ENCODE results near the gene MUL1. TPM values are rescaled to one million over a fixed set of nuclear protein-coding genes. Genes with fewer than 3 reads are reported as not detected.

Gene MUL1
- total RNA-seq, 1 donor from 2014 or later, result 45.0 TPM

DNA sequence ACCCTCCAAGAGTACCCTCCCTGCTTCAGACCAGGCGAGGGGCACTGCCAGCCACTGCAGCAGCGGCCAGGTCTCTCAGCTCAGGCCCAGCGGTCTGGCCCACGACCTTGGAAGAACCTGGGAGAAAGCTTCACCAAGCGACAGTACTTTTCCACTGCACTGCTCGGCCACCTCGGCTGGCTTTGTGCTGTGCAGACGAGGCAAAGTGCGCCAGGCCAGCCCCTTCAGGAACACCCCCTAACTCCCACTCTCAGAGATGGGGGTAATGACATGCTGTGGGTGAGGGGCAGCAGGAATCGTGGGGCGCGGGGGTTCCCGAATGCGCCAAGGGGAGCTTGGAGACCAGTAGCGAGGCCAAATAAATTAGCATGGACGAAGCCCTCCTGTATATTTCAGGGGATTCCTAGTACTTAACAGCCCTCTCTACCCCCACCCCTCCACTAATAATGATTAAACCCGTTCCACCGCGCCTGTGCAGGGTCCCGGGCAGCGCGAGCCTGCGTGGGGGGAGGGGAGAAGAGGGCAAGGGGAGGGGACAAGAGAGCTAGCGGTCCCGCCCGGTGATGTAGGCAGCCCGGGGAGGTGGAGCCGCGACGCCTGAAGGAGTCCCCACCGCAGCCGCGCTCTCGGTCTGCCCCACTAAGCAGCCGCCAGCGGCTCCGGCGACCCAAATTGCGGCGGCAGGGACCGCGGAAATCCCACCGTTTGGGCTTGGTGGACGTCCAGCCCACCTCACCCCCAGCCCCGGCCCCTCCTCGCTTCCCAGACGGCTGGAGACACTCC, 44.2 kb upstream of the MUL1 start, which contains the start of gene FAM43B:
FAM43B (plus strand) TSS at position 629 of the 783 bp plus-strand sequence. CDS start 401 bp downstream, outside the sequence.
- no peak for TF ChIP-seq CTCF (IDR thresholded peaks at IDR 0.05; ENCODE audit: borderline replicate concordance)
- Histone ChIP-seq H3K27me3 (ENCODE audit: low read depth) (peaks cover 80% of the 10 kb centered on the region), H3K27ac (replicated peaks) (peak within 1 kb of the TSS; percentile 71), H3K4me1 (peaks cover 49% of the 10 kb centered on the region), H3K9me3 (replicated peaks) (no peaks in the 10 kb centered on the region), H3K36me3 (no peaks in the 10 kb centered on the region), H3K4me3 (peak within 1 kb of the TSS; percentile 67)
- DNase-seq, result peak; percentile 87
- intact Hi-C loops (cut with micrococcal nuclease), result no loop called here

- no peak for TF ChIP-seq CTCF (IDR thresholded peaks at IDR 0.05; ENCODE audit: borderline replicate concordance)
- no peak for DNase-seq
- peaks cover 88% of the 10 kb centered on the region for H3K27me3 ChIP-seq (ENCODE audit: low read depth)
- intact Hi-C loops (cut with micrococcal nuclease), result no loop called here
- peak overlapping the region; percentile 71 for H3K27ac ChIP-seq (replicated peaks)
- peaks cover 49% of the 10 kb centered on the region for H3K4me1 ChIP-seq
- no peaks in the 10 kb centered on the region for H3K36me3 ChIP-seq
- H3K4me3 ChIP-seq, result peak overlapping the region; percentile 67
- H3K9me3 ChIP-seq (replicated peaks), result no peaks in the 10 kb centered on the region
These were observed 43.2 kb upstream of the MUL1 start for GRCh38 chr1:20551161-20551560.

DNA sequence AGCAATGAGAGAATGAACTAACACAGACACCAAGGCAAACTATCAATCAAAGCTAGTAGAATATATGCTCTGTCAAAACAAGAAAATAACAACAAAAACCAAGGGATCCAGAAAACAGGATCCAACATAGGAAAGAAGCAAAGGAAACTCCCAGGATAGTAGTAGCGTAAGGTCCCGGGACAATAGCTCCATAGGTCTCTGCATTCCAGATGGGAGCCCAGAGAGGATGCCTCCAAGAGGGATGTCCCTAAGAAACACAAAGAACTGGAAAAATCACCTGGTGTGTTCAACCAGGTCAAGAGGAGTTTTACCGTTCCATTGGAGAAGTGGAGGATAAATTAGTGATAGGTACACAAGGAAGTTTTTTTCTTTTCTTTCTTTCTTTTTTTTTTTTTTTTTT, 38.7 kb upstream of the MUL1 start:
- no peaks in the 10 kb centered on the region for H3K9me3 ChIP-seq (replicated peaks)

DNA sequence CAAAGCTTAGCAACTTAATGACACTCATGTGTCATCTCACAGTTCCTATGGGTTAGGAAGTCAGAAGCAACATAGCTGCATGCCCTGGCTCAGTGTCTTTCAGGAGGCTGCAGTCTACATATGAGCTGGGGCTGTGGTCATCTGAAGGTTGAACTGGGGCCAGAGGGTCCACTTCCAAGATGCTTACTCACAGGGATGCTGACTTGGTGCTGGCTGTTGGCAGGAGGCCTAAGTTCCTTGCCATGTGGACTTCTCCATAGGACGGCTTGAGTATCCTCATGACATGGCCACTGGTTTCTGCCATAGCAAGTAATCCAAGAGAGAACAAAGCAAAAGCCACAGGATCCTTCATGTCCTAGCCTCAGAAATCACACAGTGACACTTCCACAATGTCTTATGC, 32.3 kb upstream of the MUL1 start:
- TF ChIP-seq CTCF (IDR thresholded peaks at IDR 0.05; ENCODE audit: borderline replicate concordance), result no peak
- no peaks in the 10 kb centered on the region for H3K9me3 ChIP-seq (replicated peaks)
- intact Hi-C loops (cut with micrococcal nuclease), result no loop called here
- no peaks in the 10 kb centered on the region for H3K4me1 ChIP-seq
- no peak for DNase-seq
- no peak overlapping the region for H3K4me3 ChIP-seq
- peaks cover 48% of the 10 kb centered on the region for H3K27me3 ChIP-seq (ENCODE audit: low read depth)
- no peaks in the 10 kb centered on the region for H3K36me3 ChIP-seq
- no peak overlapping the region for H3K27ac ChIP-seq (replicated peaks)

More for the DNA sequence above, 38.7 kb upstream of the MUL1 start:
- Histone ChIP-seq H3K4me3 (no peak overlapping the region), H3K27me3 (ENCODE audit: low read depth) (peaks cover 94% of the 10 kb centered on the region), H3K36me3 (no peaks in the 10 kb centered on the region), H3K27ac (replicated peaks) (no peak overlapping the region), H3K4me1 (peaks cover 8% of the 10 kb centered on the region)
- intact Hi-C loops (cut with micrococcal nuclease), result no loop called here
- no peak for DNase-seq
- no peak for TF ChIP-seq CTCF (IDR thresholded peaks at IDR 0.05; ENCODE audit: borderline replicate concordance)

DNA sequence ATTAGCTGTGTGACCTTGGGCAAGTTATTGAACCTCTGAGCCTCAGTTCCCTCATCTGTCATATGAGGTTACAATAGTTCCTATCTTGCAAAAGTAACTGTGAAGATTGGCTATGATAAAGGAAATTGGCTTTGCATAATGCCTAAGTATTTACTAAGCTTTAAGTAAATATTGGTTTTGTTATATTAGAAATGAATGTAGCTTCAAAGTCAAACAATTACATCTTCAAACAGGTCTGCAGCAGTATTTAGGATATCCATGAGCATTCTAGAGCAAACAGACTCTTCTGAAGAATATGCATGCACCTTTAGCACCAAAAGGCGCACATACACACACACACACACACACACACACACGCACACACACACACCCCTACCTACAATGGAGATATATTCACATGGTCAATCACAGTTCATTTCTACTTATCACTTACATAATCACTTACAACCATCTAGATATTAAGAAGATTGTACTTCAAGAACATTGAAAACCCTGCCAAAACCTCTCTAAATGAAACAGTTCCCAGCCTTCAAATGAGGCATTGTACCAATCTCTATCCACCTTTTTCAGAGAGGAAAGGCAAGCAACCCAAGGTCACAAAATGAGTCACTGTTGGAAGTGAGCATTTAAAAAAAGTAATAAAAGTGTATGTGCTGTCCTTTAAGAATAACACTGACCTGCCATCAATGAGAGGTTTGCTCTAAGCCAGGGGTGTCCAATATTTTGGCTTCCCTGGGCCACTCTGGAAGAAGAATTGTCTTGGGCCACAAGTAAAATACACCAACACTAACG, 31.0 kb upstream of the MUL1 start:
- intact Hi-C loops (cut with micrococcal nuclease), result no loop called here
- no peaks in the 10 kb centered on the region for H3K9me3 ChIP-seq (replicated peaks)
- no peak overlapping the region for H3K4me3 ChIP-seq
- no peak overlapping the region for H3K27ac ChIP-seq (replicated peaks)
- TF ChIP-seq CTCF (IDR thresholded peaks at IDR 0.05; ENCODE audit: borderline replicate concordance), result no peak
- no peaks in the 10 kb centered on the region for H3K36me3 ChIP-seq
- DNase-seq, result no peak
- peaks cover 12% of the 10 kb centered on the region for H3K4me1 ChIP-seq
- peaks cover 42% of the 10 kb centered on the region for H3K27me3 ChIP-seq (ENCODE audit: low read depth)

All from left ventricle myocardium inferior (tissue), 1 donor.